A549 treated with dexamethasone at 1 μM for 4 hours (cell line): Measurements from ENCODE around the gene ARHGEF35. TPM values are rescaled to one million over a fixed set of nuclear protein-coding genes. Genes with fewer than 3 reads are reported as not detected.

Experiments
- total RNA-seq: library from RNA; stranded (reverse); fragments of 200-300 nt; extraction: Qiagen RNA extraction; gene quantifications from 5 replicates; pipeline ENCODE4 v1.2.3, GENCODE V29; 2022

Gene ARHGEF35
- total RNA-seq = 0.37 to 0.68 TPM (median 0.46 TPM) in 5 replicates

DNA sequence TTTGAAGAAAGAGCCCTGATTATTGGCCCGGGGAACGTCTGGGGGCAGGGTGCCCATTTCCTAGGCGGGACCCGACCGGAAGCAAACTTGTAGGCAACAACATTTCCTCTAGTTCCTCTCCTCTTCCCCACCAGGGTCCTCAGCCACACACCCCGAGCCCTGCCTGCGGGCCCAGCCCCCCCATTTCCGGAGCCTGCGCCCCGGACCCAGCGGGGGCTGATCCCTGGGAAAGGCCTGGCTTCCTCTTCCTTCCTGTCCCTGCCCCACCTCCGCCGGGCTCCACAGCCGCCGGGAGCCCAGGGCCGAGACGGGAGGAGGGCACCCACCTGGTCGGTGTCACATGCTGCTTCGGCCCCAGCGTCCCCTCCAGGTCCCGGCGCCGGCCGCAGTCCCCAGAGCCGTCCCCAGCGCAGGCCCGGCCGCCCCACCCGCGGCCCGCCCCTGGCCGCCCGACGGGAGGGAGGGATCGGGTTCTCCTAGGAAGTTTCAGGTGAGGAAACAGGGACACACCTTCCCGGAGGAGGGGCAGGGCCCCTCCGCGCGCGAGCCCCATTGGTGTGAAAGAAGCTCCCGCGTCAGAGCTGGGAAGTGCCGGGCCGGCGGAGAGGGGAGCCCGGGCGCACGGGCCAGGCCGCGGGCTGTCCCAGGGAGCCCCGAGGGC is at the start of gene ARHGEF35:
ARHGEF35 (minus strand) TSS at position 622 of the 661 bp plus-strand sequence. CDS start 7,450 bp downstream, outside the sequence.

DNA sequence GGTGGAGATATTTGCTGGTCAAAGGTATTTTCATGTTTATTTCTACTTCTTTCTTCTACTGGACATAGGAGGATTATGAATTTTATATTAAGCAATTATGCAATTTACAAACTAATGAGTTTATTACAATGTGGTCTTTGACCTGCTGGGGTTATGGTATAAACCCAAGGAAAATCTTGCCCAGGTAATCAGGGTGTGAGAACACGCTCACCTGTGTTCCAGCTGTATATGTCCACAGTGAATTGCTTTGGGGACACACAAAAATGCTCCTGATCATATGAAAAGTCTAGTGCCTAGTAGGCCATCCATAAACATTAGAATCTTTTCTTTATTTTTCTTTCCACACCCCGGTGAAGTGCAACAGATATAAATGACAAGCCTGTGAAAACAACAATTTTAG is 43.7 kb upstream of the ARHGEF35 start, which contains the start of gene OR2A42:
OR2A42 (minus strand) TSS at position 241 of the 400 bp plus-strand sequence. CDS start 6,762 bp downstream, outside the sequence.

DNA sequence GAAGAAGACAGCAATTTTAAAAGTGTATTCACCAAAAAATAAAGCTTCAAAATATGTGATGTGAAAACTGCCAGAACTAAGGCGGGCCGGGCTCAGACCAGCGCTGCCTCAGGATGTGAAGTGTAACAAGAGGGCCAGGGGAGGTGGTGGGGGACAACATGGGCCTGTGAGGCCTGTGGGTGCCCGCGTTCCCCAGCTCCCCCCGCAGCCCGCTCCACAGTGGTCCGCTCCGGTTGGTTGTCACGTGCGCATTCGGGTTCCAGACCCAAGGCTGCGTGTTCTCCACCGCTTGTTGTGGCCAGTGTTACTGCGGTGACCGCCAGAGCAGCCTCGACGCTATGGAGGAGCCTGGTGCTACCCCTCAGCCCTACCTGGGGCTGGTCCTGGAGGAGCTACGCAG is 12.5 kb downstream of the ARHGEF35 start, which contains the start of gene CTAGE4:
CTAGE4 (plus strand) TSS at position 301 of the 400 bp plus-strand sequence; CDS start at position 339, 38 bp downstream.

Other genes starting within 250 kb of the ARHGEF35 start
- gene OR2F1, start 241.0 kb downstream of the ARHGEF35 start, total RNA-seq = not detected in 5 replicates
- not detected in 5 replicates for gene OR6B1, start 195.5 kb downstream of the ARHGEF35 start, total RNA-seq
- not detected in 5 replicates for gene OR2A5, start 146.9 kb downstream of the ARHGEF35 start, total RNA-seq
- gene OR2A25, start 126.0 kb downstream of the ARHGEF35 start, total RNA-seq = not detected in 5 replicates
- gene OR2A12, start 109.6 kb downstream of the ARHGEF35 start, total RNA-seq = not detected in 5 replicates
- gene OR2A2, start 86.2 kb downstream of the ARHGEF35 start, total RNA-seq = not detected in 5 replicates
- not detected in 5 replicates for gene OR2A14, start 72.7 kb downstream of the ARHGEF35 start, total RNA-seq
- 0.05 TPM in 2 of 5 replicates, not detected in the others for gene CTAGE4, start 12.4 kb downstream of the ARHGEF35 start, total RNA-seq
- not detected in 5 replicates for gene OR2A42, start 43.8 kb upstream of the ARHGEF35 start, total RNA-seq
- gene OR2A7, start 69.0 kb upstream of the ARHGEF35 start, total RNA-seq = not detected in 5 replicates
- not detected in 5 replicates for gene CTAGE8, start 73.5 kb upstream of the ARHGEF35 start, total RNA-seq
- gene OR2A1, start 116.6 kb upstream of the ARHGEF35 start, total RNA-seq = not detected in 5 replicates
- gene ARHGEF5, start 159.6 kb upstream of the ARHGEF35 start, total RNA-seq = 2.9 to 3.2 TPM (median 3.0 TPM) in 5 replicates
- not detected in 5 replicates for gene NOBOX, start 207.9 kb upstream of the ARHGEF35 start, total RNA-seq